ENCODE data around the gene OR4F15. TPM values are rescaled to one million over a fixed set of nuclear protein-coding genes. Genes with fewer than 3 reads are reported as not detected.

Gene OR4F15
- total RNA-seq, 6 experiments from 2014 or later = 0.14 to 0.27 (median 0.23) TPM

DNA sequence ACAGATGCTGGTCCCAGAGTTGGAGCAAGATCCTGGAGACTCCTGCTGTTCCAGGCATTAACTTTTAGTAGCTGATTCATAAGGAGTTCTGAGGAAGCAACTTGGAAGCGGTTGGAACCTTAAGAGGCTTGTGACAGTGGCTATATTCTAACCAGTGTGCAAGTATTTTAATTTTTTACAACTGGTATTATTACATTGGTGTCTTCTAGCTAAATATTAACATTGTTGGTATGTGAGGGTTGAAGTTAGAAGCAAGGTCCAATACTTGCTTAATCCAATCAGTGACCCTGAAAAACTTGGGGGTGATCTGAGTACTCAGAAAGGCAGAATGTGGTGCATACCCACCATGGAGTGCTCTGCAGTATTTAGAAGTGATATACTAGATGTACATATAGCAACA, 1.5 kb upstream of the OR4F15 start:
- H3K9me3 Mint-ChIP-seq = no peaks in the 10 kb centered on the region
- no peak for DNase-seq
- TF ChIP-seq, protein P1, sequence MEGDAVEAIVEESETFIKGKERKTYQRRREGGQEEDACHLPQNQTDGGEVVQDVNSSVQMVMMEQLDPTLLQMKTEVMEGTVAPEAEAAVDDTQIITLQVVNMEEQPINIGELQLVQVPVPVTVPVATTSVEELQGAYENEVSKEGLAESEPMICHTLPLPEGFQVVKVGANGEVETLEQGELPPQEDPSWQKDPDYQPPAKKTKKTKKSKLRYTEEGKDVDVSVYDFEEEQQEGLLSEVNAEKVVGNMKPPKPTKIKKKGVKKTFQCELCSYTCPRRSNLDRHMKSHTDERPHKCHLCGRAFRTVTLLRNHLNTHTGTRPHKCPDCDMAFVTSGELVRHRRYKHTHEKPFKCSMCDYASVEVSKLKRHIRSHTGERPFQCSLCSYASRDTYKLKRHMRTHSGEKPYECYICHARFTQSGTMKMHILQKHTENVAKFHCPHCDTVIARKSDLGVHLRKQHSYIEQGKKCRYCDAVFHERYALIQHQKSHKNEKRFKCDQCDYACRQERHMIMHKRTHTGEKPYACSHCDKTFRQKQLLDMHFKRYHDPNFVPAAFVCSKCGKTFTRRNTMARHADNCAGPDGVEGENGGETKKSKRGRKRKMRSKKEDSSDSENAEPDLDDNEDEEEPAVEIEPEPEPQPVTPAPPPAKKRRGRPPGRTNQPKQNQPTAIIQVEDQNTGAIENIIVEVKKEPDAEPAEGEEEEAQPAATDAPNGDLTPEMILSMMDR (IDR thresholded peaks at IDR 0.05) = no peak
- H3K4me3 Mint-ChIP-seq = no peak overlapping the region
- no peak overlapping the region for H3K27ac Mint-ChIP-seq
- no peaks in the 10 kb centered on the region; the same call in 1 of the 2 replicates for H3K27me3 Mint-ChIP-seq (ENCODE audit: insufficient read depth)
- peaks cover 76% of the 10 kb centered on the region for H3K4me1 Mint-ChIP-seq (ENCODE audit: low read depth)
- no peaks in the 10 kb centered on the region; the same call in 1 of the 2 replicates for H3K36me3 Mint-ChIP-seq (ENCODE audit: low read depth)

DNA sequence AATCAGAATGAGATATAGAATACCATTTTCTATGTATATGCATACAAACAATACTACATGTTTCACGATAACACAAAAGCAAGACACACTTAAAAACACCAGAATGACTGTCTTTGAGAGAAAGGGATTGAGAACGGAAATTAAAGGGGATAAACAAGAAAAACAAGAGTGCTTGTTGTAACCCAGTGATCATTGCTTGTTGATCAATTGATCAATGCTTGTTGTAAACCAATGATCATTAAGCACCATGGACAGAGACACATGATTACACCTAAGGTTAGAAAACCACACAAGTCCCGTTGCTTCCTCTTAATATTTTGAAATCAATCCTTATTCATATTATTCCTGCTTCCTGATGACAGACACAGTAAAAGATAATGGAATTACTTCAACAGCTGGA, 1.1 kb upstream of the OR4F15 start:
- Mint-ChIP-seq H3K9me3 (no peaks in the 10 kb centered on the region), H3K4me1 (ENCODE audit: low read depth) (peaks cover 72% of the 10 kb centered on the region), H3K27me3 (ENCODE audit: insufficient read depth) (no peaks in the 10 kb centered on the region; the same call in 1 of the 2 replicates), H3K27ac (no peak overlapping the region), H3K36me3 (ENCODE audit: low read depth) (no peaks in the 10 kb centered on the region; the same call in 1 of the 2 replicates), H3K4me3 (no peak overlapping the region)
- DNase-seq = no peak
- TF ChIP-seq, protein P1 (IDR thresholded peaks at IDR 0.05) = no peak

DNA sequence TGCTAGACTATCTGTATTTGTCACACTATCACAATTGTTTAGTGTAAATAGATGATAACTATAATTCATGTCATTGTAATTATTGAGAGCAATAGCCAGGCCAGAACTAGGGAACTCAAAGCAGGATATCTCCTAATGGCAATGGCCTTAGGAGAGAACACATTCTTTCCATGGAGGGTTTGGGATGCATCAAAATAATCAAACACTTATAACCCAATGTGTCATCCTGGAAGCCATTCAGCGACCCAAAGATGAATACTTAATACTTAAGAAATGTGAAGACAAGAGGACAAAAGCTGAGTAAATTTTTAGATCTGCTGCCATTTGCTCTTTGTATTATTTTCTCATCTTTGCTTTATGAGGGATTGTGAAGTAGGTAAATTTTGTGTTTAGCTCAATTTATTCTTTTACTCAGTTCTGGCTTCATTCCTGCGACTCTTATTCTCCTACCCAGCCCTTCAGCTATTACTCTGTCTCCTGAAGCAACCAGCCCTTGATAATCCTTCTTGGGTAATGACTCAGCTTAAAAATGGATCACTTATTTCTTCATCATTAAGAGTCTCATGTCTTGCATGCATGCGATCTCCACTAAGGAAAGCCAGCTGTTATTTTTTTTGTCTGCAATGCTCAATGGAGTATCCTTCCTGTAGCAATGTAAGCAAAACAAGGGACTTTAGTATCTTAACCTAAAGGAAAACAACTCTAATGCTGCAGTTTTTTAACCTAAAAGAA, 2.0 kb downstream of the OR4F15 start:
- H3K27me3 Mint-ChIP-seq (ENCODE audit: insufficient read depth) = no peaks in the 10 kb centered on the region; the same call in 1 of the 2 replicates
- DNase-seq = peak; percentile 58

DNA sequence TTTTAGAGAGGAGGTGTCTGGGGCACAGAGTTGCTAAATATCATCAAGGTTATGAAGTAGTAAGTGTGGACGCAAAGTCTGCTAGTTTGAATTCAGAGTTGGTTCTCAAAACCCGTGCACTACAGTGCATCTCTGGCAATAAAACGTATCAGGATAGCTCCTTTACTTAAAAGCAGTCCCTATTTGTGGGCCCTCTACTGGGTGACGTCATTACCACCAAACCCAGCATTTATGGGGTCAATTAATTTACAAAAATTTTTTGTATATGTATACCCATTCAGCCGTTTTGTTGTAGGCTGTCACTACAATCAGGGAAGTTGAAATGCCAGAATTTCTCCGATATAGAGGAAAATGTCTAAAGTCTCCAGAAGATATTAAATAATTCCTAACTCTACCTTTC, 8.8 kb downstream of the OR4F15 start:
- TF ChIP-seq, protein P1 (IDR thresholded peaks at IDR 0.05) = no peak
- DNase-seq = no peak
- H3K4me1 Mint-ChIP-seq (ENCODE audit: low read depth) = peaks cover 21% of the 10 kb centered on the region
- peaks cover 9% of the 10 kb centered on the region; the same call in 1 of the 2 replicates for H3K36me3 Mint-ChIP-seq (ENCODE audit: low read depth)
- no peaks in the 10 kb centered on the region; the same call in 1 of the 2 replicates for H3K9me3 Mint-ChIP-seq
- no peak overlapping the region for H3K27ac Mint-ChIP-seq
- no peaks in the 10 kb centered on the region for H3K27me3 Mint-ChIP-seq (ENCODE audit: insufficient read depth)
- H3K4me3 Mint-ChIP-seq = no peak overlapping the region

More for the DNA sequence above, 2.0 kb downstream of the OR4F15 start:
- Mint-ChIP-seq H3K4me3 (peak overlapping the region; percentile 9; the same call in 1 of the 2 replicates), H3K36me3 (ENCODE audit: low read depth) (peaks cover 5% of the 10 kb centered on the region; the same call in 1 of the 2 replicates), H3K4me1 (ENCODE audit: low read depth) (peaks cover 44% of the 10 kb centered on the region), H3K9me3 (no peaks in the 10 kb centered on the region), H3K27ac (peak overlapping the region; percentile 70)
- TF ChIP-seq, protein P1 (IDR thresholded peaks at IDR 0.05) = no peak

DNA sequence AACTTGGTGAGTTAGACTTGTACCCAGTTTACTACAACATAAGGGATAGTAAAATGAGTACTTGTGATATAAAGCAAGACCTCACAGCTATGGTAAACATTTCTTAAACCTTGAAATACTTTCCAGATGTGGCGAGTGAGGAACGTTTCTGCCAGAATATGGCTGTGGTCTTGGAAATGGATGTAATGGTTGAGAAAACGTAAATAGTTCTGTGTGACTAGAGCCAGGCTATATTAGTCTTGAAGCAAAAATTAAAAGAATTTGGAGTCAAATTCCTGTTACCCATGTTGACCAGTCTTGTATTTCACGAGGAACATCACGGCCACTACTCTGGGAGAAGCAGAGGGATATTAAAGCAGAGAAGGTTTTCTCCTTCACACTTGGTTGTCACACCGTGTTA, 15.3 kb downstream of the OR4F15 start:
- Mint-ChIP-seq H3K9me3 (no peaks in the 10 kb centered on the region; the same call in 1 of the 2 replicates), H3K27ac (peak overlapping the region; percentile 67), H3K27me3 (ENCODE audit: insufficient read depth) (no peaks in the 10 kb centered on the region), H3K4me1 (ENCODE audit: low read depth) (peaks cover 55% of the 10 kb centered on the region), H3K36me3 (ENCODE audit: low read depth) (peaks cover 20% of the 10 kb centered on the region; the same call in 1 of the 2 replicates), H3K4me3 (peak overlapping the region; percentile 53)
- peak; percentile 65 for DNase-seq
- TF ChIP-seq, protein P1 (IDR thresholded peaks at IDR 0.05) = no peak

Data from HFFc6 (cell line).